GM13977 (cell line): ENCODE measurements around the gene PIK3R5.
A peak's percentile ranks its signal among the peaks of the same experiment; 100 is the strongest.

Source experiments
- DNase-seq: peaks from one replicate; pipeline ENCODE4 v3.0.0; 2012; ENCODE audit warnings: low spot score
- CTCF ChIP-seq: IDR thresholded peaks from 2 replicates; pipeline ENCODE4 v1.5.1; 2012; ENCODE audit warnings: mild to moderate bottlenecking, control low read depth; ENCODE audit not compliant: insufficient read depth; ENCODE audit errors: extremely low read depth, missing control alignments
- in situ Hi-C: fragments of 300-500 bp; cut with MboI; formaldehyde crosslinking; loops from one replicate; pipeline ENCODE4 v1.12.0; 2022; ENCODE audit warnings: low sequenced_read_pairs, low pct_unique_long_range_greater_than_20kb, mixed read lengths, inconsistent platforms; ENCODE audit not compliant: unreplicated experiment

The PIK3R5 gene

DNA sequence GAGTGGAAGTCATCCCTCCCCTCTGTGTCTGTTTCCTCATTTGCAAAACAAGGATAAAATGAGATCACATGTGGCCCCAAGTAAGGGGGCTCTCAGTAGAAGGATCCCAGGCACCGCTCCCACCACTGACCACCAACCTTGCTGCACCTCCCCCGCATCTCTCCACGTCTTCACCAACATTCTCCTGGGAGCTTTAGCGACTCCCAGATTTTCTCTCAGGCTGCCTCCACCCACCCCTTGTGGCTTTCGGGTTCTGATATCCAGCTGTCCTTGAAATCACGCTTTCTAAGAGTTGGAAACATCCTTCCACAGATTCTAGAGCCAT, 39.4 kb upstream of the PIK3R5 start:
- TF ChIP-seq CTCF, result no peak
- in situ Hi-C loops, result no loop called here
- no peak for DNase-seq

GRCh38 chr17:9004132-9004960, 38.8 kb upstream of the PIK3R5 start:
- in situ Hi-C loops, result no loop called here
- DNase-seq, result peak; percentile 49
- TF ChIP-seq CTCF, result no peak

DNA sequence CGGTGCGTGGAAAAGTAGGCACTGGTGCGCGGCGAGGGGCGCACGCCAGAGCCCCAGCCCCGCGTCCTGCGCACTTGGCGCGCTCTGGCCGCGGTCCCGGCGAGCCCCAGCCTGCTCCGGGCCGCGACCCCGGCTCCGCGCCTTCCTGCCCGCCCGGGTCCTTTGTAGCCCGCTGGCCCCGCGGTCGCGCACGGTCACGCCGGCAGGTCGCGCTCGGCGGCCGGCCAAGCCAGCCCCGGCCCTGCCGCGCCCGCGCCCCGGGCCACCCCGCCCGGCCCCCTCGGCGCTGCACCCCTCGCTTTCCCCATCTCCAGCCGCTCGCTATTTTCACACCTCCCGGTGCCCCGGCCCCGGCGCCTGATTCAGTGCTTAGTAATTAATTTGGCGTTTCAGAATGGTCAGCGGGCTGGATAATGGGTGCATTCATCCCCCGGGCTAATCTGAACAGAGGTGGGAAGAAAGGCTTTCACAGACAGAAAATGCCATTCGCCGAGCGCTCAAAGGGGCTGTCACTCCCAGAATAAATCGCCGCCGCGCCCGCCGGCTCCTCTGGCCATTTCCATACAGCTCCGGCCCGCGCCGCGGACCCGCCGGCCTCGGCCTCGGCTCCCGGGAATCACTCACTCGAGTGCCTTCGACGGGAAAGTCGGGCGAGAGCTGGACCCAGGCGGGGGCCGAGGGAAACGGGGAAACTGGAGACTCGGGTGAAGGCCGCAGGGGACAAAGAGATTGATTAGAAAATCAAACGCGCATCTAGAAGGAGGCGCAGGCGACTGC, 38.0 kb upstream of the PIK3R5 start:
- in situ Hi-C loops, result no loop called here
- TF ChIP-seq CTCF, result peak; percentile 15
- peak; percentile 64 for DNase-seq

- in situ Hi-C loops, result no loop called here
- DNase-seq, result peak; percentile 86
Observed at GRCh38 chr17:9002606-9003354, 37.3 kb upstream of the PIK3R5 start.

DNA sequence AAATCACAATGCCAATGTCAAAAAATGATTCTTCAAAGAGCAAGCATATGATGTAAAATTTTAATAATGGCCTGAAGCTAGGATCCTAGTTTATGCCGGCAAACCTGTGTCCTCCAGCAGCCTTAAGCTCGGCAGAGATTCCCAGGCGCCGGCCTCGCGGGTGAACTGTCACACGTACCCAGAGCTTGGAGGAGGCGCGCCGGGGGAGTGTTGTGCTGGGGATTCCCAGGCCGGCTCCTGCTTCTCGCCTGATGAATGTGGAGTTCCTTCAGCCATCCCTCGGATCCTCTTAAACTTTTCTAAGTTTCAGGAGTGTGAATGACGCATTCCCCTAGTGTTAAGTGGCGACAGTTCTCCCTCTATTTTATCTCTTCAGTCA, 36.7 kb upstream of the PIK3R5 start:
- in situ Hi-C loops, result no loop called here
- peak; percentile 37 for DNase-seq
- TF ChIP-seq CTCF, result no peak

More at GRCh38 chr17:9002606-9003354, 37.3 kb upstream of the PIK3R5 start:
- TF ChIP-seq CTCF, result peak; percentile 43

DNA sequence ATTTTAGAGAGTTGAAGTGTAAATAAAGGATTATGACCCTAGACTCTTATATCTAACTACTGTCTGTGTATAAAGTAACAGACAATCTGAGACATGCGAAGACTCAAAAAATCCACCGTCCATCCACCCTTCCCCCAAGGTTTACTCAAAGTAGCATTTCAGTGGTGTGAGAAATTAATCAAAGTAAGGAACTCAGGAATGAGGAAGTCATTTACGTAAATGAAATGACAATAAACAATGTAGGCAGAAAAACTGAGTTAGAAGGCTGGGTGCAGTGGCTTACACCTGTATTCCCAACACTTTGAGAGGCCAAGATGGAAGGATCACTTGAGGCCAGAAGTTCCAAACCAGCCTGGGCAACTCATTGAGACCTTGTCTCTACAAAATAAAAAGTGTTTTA, 36.1 kb upstream of the PIK3R5 start:
- no peak for DNase-seq
- in situ Hi-C loops, result no loop called here
- no peak for TF ChIP-seq CTCF
